Measurements from ENCODE around the gene COG5. TPM values are rescaled to one million over a fixed set of nuclear protein-coding genes. Genes with fewer than 3 reads are reported as not detected.
A peak's percentile ranks its signal among the peaks of the same experiment; 100 is the strongest.
"Not testable (repeated sequence)": the region's sequence is repeated elsewhere in the genome, so short reads cannot be mapped to it uniquely, and the experiment has no call there.

The COG5 gene
- total RNA-seq, 1 donor from 2014 or later, result 75.4 TPM

DNA sequence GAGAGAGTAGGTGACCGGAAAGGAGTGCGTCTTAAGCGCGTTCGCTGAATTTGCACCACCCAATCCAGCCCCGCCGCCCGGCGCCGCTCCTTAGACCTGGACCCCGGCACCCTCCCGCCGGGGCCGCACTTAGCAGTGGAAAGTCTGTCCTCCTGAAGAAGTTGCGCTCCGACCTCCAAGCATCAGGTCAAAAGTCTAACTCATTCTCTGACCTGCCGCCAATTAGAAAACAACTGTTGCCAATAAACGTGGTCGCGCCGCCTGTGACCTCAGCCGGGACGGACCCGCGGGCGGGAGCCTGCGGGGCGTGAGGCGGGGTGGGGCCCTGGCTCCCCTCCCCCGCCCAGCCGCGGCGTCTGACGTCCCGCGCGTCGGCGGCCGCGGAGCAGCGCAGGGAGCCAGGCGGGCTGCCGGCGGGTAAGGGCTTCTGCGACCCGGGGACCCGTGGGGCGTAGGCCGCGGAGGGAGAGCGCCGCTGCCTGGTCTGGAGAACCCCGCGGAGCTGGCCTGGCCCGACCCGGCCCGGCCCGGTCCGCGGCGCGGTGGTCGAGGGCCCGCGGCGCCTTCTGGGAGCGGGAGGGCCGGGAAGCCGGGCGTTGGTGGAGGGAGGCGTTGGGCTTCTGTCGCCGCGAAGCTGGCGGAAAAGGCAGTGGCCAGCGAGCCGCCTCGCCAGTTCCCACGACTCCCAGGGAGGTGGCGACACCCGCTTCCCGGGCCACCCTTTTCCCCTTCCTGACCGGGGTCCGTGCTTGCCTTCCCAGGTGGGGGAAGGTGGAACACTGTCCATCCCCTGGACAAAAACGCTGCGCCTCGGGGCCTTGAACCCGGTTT lies 16.4 kb upstream of the COG5 start, which contains the start of gene BCAP29:
Gene BCAP29 (plus strand): TSS at position 362 of the 831 bp plus-strand sequence. CDS start 527 bp downstream, outside the sequence.
- DNase-seq (ENCODE audit: low spot score), result peak; percentile 83

DNA sequence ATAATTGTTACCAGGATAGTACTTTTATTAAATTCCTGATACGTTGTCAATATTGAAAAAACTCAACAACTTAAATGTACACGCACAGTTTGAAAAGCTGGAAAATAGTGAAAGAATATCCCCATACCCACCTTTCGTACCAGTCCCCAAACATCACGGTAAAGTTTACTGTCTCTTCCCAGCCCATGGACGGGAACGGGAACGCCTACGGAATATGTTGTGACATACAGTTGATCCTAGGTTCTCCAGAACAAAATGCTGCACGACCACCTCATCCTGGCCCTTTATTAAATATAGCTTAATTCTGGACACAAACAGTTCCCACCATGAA lies 15.8 kb upstream of the COG5 start:
- no peak for DNase-seq (ENCODE audit: low spot score)

DNA sequence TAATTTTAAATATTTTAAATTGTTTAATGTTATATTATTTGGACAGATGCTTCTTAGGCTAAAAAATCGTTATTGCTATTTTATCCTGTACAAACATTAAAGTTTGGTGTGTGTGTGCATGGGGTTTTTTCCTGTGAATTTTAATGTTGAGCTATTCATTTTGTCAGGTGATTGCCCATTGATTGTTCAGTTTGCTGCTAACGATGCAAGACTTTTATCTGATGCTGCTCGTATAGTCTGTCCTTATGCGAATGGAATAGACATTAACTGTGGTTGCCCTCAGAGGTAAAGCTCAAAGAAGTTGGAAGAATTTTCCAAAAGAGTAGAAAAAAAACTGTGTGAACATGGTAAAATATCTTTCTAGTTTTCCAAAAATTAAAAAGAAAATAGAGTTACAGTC lies 9.8 kb upstream of the COG5 start:
- no peak for DNase-seq (ENCODE audit: low spot score)

DNA sequence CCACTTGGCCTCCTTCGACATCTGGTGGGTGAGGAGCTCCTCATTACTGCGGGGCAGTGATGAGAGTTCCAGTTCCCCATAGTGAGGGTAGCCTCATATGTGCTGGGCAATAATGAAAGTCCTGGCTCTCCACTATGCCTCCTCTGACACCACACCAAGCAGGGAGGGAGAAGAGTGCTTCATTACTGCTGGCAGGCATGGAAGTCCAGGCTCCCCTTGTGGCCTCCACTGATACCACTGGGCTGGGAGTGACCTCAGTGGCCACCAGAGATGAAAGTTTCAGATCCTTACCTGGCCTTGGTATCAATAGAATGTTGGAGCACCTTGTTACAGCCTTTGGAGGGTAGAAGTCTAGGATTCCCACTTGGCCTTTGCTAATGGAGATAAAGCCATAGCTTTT lies 6.6 kb upstream of the COG5 start:
- no peak for DNase-seq (ENCODE audit: low spot score)

DNA sequence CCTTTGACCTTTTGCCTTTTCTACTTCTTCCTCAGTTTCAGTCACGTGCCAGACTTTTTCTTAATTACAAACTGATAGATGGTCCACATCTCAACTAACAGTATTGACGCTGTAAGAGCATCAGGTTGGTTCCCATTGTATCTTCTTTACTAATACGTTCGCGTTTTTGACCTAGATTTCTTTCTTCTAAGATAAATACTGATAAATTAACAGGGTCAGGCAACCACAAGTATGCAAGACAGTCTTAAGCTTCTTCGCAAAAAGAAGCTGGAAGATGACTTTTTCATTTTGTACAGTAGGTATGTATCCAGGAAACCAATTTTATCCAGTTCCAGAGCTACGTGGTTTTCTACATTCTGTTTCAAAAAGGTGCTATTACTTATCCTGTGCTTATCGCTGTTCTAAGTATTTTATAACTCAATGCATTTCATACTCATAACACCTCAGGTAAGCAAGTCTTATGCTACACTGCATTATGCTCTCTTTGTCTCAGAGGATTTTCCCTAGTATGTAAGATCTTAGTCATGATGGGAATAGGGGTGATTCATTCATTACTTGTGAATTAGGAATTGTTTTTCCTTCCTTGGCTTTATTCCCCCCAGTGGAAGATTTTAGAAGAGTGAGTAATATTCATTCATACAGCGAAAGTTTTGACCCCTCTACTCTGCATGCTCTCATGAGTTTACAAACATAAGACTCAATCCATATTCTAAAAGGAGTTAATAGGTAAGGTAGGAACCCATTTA lies 1.0 kb upstream of the COG5 start:
- DNase-seq (ENCODE audit: low spot score), result no peak

DNA sequence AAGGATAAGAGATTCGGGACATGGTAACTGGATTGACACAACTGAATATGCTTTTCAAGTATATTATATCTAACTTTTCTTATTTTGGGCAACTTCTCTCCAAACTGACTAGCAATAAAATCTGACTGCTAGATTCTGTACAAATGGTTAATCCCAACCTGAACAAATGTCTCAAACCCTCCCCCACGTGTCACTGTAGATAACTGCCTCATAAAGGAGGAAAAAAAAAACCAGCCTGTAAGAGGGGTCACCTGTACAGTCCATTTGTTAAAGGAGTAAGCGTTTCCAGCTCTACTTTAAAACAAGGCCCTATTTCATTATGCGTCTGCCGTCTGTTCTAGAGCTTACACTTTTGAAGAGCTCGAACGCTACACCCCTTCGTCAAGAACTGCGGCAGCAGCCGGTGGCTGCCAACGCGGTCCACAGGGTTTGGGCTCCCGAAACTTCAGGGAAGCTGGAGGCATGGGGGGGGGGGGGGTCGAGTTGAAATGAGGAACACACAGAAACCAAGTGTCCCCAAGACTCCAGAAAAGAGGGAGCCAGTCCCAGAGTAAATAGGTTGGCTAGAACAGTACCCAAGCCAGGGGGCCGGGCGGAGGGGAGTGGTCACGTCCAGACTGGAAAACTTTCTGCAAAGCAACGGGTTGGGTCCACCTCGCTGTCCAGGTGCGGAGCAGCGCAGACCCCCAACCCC lies 492 bp downstream of the COG5 start:
- DNase-seq (ENCODE audit: low spot score), result no peak

DNA sequence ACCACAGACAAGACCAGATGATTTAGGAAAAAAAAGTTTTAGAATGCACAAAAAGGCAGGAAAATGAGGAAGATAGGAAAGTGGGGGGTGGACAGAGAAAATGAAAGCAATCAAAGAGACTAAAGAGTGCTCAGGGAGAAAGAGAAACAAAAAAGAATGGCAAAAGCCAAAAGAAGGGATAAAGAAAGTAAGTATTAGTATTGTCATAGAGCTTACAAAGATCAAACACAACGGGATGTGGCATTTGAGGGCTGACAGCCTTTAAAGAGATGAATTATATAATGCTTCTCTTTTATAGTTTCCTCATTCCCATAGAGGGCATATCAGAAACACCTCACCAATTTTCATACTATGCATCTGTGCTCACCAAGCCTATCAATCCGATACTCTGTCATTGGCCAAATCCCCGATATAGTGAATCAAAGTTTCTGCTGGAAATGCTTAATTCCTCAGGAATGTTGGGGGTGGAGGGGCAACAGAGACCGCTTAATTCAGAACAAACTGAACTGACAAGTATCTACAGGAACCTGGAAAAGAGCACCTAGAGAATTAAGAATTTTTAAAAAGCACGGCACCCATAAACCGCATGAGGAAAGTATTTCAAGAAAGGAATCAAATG lies 2.7 kb downstream of the COG5 start:
- DNase-seq (ENCODE audit: low spot score), result no peak

DNA sequence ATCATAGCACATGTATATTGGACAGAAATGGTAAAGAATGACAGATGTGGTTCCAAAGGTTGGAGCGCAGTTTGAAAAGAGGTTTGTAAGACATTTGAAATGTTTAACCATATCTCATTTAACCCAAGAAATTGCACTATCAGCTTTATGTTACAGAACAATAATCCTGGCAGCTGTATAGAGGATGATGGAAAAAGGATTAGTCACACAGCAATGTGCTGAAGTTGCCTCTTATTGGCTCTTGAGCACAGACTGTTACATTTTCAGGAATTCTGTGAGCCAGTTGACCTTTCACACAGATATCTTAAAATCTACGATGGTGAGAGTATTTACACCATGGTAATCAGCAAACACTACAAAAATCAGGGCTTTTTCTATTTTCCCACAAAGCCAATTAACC lies 3.9 kb downstream of the COG5 start:
- DNase-seq (ENCODE audit: low spot score), result no peak

DNA sequence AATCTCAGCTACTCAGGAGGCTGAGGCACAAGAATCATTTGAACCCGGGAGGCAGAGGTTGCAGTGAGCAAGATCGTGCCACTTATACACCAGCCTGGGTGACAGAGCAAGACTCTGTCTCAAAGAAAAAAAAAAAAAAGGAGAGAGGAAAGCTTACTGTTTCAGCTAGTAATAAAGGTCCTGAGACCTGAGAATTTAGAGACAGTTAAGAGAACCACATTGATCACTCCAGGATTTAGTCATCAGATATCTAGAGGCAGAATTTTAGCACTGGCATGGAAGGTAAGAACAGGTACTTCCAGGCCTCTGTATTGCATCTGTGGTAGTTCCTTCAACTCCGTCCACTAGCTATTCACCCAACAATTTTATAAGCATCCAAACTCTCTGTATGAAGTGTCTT lies 7.8 kb downstream of the COG5 start:
- no peak for DNase-seq (ENCODE audit: low spot score)

DNA sequence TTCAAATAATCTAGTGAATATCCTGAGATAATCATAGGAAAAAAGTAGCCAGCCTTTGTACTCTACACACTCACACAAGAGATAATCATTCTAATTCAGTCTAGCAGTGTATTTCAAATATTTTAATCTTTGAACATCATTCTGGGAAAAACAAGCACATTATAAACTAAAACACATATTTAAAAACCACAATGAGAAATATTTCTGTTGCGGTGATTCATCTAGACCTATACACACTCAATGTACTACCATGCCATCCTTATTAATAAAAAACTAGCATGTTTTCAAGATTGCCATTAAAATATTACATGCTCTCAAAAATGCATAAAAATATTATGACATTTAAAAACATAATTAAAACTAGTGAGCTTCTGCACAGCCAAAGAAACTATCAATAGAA lies 11.8 kb downstream of the COG5 start:
- DNase-seq (ENCODE audit: low spot score), result no peak

DNA sequence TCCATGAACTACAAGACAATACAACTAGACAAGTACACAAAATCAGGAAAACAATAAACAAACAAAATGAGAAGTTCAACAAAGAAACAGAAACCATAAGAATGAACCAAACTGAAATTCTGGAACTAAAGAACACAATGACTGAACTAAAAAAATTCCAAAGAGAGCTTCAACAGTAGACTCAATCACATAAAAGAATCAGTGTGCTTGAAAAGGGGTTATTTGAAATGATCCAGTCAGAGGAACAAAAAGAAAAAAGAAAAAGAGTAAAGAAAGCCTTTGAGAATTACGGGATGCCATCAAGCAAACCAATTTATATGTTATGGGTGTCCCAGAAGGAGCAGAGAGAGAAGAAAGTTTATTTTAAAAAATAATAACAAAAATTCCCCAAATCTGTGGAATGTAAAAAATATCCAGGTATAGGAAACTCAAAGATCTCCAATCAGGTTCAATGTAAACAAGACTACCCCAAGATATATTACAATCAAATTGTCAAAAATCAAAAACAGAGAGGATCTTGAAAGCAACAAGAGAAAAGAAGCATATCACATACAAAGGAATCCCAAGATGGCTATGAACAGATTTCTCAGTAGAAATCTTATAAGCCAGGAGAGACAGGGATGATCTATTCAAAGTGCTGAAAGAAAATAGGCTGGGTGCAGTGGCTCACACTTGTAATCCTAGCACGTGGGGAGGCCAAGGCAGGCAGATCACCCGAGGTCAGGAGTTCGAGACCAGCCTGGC lies 18.7 kb downstream of the COG5 start:
- DNase-seq (ENCODE audit: low spot score), result no peak

DNA sequence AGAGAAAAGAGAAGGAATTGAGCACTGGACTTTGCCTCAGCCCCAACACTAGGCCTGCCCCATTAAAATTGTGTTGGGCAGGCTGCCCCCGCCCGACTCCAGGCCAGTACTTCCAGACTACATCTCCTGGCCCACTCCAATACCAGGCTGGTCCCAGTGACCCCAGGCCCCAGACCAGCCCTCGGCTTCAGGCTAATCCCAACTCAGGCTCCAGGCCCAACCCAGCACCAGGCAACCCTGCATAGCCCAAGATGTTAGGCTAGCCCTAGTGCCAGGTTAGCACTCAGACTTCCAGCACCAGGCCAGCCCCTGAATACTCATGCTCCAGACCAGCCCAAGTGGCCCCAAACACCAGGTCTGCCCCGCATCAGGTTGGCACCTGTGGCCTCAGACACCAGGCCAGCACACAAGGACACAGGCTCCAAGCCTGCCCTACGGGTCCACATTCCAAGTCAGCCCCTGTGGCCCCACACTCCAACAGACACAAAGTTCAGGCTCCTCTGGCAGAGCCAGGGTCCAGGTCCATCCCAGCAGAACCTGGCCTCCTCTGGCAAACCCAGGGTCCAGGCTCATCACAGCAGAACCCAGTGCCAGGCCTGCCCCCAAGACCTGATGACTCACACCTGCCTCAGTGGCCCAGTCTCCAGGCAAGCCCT lies 20.3 kb downstream of the COG5 start:
- no peak for DNase-seq (ENCODE audit: low spot score)

DNA sequence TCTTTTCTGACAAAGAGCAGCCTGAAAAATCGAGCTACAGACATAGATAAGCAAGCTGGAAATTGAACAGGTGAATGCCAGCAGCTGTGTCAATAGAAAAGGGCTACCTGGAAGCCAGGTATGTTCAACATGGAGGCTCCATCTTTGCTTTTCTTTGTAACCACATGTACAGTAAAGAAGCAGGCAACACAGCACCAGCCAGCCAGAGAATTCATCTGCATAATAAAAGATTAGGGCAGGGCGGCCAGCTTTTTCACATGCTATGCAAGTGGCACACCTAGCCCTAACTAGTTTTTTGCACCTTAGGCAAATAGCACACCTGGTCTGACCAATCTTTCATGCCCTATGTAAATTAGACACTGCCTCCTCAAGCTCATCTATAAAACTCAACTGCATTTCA lies 25.7 kb downstream of the COG5 start:
- DNase-seq (ENCODE audit: low spot score), result no peak

DNA sequence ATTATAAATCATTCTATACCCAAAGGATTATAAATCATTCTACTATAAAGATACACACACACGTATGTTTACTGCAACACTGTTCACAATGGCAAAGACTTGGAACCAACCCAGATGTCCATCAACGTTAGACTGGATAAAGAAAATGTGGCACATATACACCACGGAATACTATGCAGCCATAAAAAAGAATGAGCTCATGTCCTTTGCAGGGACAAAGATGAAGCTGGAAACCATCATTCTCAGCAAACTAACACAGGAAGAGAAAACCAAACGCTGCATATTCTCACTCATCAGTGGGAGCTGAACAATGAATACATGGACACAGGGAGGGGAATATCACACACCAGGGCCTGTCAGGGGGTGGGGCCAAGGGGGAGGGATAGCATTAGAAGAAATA lies 26.5 kb downstream of the COG5 start:
- DNase-seq (ENCODE audit: low spot score), result not testable (repeated sequence)

DNA sequence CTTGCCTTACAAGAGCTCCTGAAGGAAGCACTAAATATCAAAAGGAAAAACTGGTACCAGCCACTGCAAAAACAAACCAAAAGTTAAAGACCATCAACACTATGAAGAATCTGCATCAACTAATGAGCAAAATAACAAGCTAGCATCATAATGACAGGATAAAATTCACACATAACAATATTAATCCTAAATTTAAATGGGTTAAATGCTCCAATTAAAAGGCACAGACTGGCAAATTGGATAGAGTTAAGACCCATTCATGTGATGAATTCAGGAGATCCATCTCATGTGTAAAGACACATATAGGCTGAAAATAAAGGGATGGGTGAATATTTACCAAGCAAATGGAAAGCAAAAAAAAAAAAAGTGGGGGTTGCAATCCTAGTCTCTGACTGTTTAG lies 29.6 kb downstream of the COG5 start:
- DNase-seq (ENCODE audit: low spot score), result no peak

DNA sequence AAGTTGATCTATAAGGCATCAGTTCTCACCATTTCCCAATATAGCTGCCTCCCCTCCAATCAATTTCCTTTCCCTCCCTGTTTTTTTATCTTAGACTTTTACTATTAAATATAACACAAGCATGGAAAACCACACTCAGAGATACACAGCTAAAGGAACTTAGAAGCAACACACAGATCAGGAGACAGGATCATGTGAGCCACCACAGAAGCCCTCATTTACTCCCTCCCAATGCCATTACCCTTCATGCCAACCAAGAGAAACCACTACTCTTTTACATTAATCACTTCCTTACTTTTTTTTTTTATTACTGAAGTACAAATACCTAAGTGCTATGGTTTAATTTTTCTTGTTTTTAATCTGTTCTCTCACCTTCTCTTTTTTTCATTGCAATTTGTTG lies 33.0 kb downstream of the COG5 start:
- no peak for DNase-seq (ENCODE audit: low spot score)

DNA sequence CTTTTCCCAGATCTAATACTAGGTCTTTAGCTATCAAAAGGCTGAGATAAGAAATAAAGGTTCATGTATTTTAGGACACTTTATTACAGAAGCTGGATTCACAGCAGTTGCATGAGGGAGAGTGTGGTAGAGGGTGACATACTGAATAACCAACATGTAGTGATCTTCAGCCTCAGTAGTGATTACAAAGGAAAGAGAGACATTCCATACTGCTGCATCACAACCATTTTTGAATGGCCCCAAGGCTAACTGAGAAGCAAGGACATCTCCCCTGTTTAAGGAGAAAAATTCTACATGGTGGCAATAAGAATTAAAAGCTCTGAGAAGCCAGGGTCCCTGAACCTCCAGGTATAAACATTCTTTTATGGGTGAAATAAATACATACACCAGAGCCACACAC lies 35.3 kb downstream of the COG5 start:
- DNase-seq (ENCODE audit: low spot score), result no peak

DNA sequence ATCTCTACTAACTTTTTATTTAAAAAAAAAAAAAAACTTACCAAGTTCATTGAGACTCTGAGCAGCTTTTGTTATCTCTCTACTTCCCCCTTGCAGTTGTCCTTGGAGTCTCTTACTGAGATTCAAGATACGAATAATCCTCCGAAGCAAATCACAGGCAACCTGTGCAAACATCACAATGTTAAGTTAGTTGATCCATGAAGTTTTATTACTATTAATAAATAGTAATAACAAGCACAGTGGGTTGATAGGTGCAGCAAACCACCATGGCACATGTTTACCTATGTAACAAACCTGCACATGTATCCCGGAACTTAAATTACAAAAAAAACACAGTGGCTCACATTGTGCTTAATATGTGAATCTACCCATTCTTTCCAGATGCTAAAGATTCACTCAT lies 36.5 kb downstream of the COG5 start:
- no peak for DNase-seq (ENCODE audit: low spot score)

DNA sequence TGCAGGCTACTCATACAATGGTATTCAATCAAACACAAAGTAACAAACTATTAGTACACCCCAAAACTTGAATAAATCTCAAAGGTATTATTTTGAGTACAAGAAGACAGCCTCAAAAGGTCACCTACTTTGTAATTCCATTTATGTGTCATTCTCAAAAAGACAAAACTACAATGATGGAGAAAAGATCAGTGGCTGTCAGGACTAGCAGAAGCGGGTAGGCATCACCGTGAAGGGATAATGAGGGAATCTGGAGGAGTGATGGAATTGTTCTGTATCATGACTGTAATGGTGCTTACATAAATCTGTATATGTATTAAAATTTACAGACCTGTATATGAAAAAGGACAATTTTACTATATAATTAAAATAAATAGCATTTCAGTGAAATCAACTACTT lies 37.0 kb downstream of the COG5 start:
- no peak for DNase-seq (ENCODE audit: low spot score)

DNA sequence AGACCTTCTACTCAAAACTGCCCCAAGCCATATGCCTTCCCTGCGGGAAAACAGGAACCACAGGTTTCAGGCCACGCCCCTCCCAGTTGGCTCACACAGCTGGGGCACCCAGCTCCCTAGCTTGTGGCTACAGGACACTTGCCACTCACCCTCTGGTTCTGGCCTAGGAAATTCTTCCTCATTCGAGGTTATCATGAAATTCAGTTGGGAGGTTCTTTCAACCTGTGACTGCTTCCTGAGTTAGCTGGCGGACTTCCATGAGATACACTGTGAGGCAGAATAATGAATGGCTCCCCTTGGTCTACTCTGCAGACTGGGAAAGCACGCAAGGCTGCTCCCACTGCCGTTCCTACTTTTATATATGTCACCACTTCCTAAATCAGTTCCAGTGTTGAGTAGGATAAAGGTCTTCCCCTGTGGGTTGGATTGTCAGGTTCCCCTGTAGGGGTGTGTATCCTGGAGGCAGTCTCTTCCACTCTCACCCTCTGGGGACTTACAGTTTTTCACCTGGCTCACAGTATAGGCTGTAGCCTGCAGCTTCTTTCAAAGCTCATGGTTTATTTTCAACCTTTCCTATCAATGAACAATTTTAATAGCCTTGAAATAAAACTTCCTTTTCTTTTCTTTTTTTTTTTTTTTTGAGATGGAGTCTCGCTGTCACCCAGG lies 56.9 kb downstream of the COG5 start:
- DNase-seq (ENCODE audit: low spot score), result no peak

All from umbilical cord (tissue), 2 donors.